K562 (cell line): ENCODE data around the gene COX5A. TPM values are rescaled to one million over a fixed set of nuclear protein-coding genes. Genes with fewer than 3 reads are reported as not detected.
A peak's percentile ranks its signal among the peaks of the same experiment; 100 is the strongest.

Experiments used
- EP400 ChIP-seq: fragments of 450-650 bp; IDR thresholded peaks from 2 replicates; pipeline ENCODE4 v1.6.1; 2017; ENCODE audit warnings: antibody characterized with exemption, mild to moderate bottlenecking, moderate library complexity
- ETS1 ChIP-seq: conservative IDR thresholded peaks from 2 replicates; pipeline ENCODE4 v1.6.1; 2011; ENCODE audit warnings: low read depth, mild to moderate bottlenecking, low read length; ENCODE audit not compliant: control insufficient read depth
- FOXA1 ChIP-seq: fragments of 450-650 bp; IDR thresholded peaks from 2 replicates; pipeline ENCODE4 v1.6.1; 2016; ENCODE audit warnings: mild to moderate bottlenecking, borderline replicate concordance
- KAT7 ChIP-seq: sonication (generic); formaldehyde crosslinking; IDR thresholded peaks from 2 replicates; pipeline ENCODE4 v1.8.0; 2022; ENCODE audit warnings: missing genetic modification reagents, mild to moderate bottlenecking, borderline replicate concordance
- POU5F1 ChIP-seq: fragments of 150-350 bp; IDR thresholded peaks from 2 replicates; pipeline ENCODE4 v1.6.1; 2014; ENCODE audit warnings: borderline replicate concordance, low read length, low read depth, mild to moderate bottlenecking; ENCODE audit not compliant: partially characterized antibody
- SAFB ChIP-seq: fragments of 200-400 bp; formaldehyde crosslinking; IDR thresholded peaks from 2 replicates; pipeline ENCODE4 v1.6.1; 2017; ENCODE audit warnings: low read depth, low read length, borderline replicate concordance
- SMC3 ChIP-seq: conservative IDR thresholded peaks from 2 replicates; pipeline ENCODE4 v1.6.1; 2011; ENCODE audit warnings: low read depth, low read length, improper control_type of control experiment; ENCODE audit not compliant: insufficient read depth
- ZKSCAN3 ChIP-seq: fragments of 250-450 bp; sonication (Bioruptor Pico); IDR thresholded peaks from 2 replicates; pipeline ENCODE4 v1.4.0; 2020
- ZNF224 ChIP-seq: sonication (generic); formaldehyde crosslinking; IDR thresholded peaks from 2 replicates; pipeline ENCODE4 v1.8.0; 2022; ENCODE audit warnings: mild to moderate bottlenecking, missing genetic modification reagents
- ZNF3 ChIP-seq: fragments of 250-450 bp; sonication (Bioruptor Pico); IDR thresholded peaks from 2 replicates; pipeline ENCODE4 v1.5.0; 2021; ENCODE audit warnings: mild to moderate bottlenecking, moderate library complexity
- polyA plus RNA-seq, 8 experiments: library from polyadenylated mRNA; depleted of rRNA in 4 of 8; stranded (reverse) in 5 of 8; unstranded in 3 of 8; fragments of >200 nt; fragmentation: Nextera tagmentation in 2 of 8; fragmentation: Illumina TruSeq in 1 of 8; extraction: Ambion mirVana in 2 of 8; extraction: Trizol in 1 of 8; gene quantifications; 2 replicates each; pipeline versions ENCODE4 v1.2.1 to v1.2.3, GENCODE V29; 2011 to 2014; ENCODE audit warnings: inconsistent platforms in 1 of 8, missing spikeins in 1 of 8
- total RNA-seq, 7 experiments: library from RNA; depleted of rRNA in 6 of 7; stranded (reverse); fragments of >200 nt in 6 of 7; fragmentation: Illumina TruSeq in 2 of 7; extraction: Trizol in 2 of 7; gene quantifications; 2 replicates each; pipeline versions ENCODE4 v1.2.1 to v1.2.3, GENCODE V29; 2011 to 2021; ENCODE audit warnings: low replicate concordance in 1 of 7
- TF ChIP-seq, protein P1 (sequence below): fragments of 450-650 bp; IDR thresholded peaks from 2 replicates; pipeline ENCODE4 v1.7.1; 2018; ENCODE audit warnings: mild to moderate bottlenecking, low read depth; ENCODE audit not compliant: partially characterized antibody
- TF ChIP-seq, protein P2 (sequence below): fragments of 200-800 bp; sonication (Bioruptor generic); IDR thresholded peaks from 2 replicates; pipeline ENCODE4 v1.6.1; 2017; ENCODE audit warnings: missing genetic modification characterization, missing compliant biosample characterization
- TF ChIP-seq, protein P3 (sequence below): fragments of 450-650 bp; IDR thresholded peaks from 2 replicates; pipeline ENCODE4 v1.6.1; 2017; ENCODE audit warnings: mild to moderate bottlenecking, moderate library complexity

The COX5A gene
- total and polyA plus RNA-seq, 9 of the 15 experiments (the other 6 are each of a cell fraction or from before 2014, with no cell fraction given): 86.8 to 553 (median 371) TPM

DNA sequence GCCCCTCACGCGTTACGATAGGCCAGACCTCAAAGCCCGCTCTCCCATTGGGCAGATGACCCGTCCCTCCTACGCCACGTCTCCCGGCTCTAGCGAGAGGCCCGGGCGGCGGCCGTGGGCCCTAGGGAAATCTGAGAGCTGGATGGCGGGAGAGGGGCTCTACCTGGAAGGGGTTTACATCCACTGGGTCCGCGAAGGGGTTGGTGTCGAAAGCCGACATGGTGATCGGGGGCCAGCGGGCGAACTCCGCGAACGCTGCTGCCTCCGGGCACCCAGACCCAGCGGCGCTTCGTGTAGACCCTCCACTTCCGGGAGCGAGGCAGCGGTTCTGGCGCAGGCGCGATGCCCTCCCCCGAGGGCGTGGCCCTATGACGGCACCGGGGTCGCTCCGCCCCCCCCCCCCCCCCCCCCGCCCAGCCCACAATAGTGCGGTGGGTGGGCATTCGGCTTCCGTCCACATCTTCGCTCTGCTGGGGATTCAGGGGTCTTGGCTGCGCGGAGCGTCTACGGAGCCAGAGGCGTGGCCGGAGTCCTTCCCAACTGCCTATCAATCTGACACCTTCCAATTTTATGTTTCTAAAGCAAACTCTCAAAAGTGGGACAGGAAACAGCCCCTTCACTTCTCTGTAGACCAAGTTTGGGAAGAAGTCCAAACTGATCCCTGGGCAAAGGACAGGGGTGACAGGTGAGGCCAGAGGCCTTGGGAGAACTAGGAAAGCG is 64.7 kb downstream of the COX5A start, which contains the start of gene SCAMP2 (continued):
- TF ChIP-seq SAFB: no peak
- TF ChIP-seq, protein P1, sequence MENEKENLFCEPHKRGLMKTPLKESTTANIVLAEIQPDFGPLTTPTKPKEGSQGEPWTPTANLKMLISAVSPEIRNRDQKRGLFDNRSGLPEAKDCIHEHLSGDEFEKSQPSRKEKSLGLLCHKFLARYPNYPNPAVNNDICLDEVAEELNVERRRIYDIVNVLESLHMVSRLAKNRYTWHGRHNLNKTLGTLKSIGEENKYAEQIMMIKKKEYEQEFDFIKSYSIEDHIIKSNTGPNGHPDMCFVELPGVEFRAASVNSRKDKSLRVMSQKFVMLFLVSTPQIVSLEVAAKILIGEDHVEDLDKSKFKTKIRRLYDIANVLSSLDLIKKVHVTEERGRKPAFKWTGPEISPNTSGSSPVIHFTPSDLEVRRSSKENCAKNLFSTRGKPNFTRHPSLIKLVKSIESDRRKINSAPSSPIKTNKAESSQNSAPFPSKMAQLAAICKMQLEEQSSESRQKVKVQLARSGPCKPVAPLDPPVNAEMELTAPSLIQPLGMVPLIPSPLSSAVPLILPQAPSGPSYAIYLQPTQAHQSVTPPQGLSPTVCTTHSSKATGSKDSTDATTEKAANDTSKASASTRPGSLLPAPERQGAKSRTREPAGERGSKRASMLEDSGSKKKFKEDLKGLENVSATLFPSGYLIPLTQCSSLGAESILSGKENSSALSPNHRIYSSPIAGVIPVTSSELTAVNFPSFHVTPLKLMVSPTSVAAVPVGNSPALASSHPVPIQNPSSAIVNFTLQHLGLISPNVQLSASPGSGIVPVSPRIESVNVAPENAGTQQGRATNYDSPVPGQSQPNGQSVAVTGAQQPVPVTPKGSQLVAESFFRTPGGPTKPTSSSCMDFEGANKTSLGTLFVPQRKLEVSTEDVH: peak; percentile 72
- TF ChIP-seq POU5F1: no peak
- TF ChIP-seq ETS1: no peak
- TF ChIP-seq ZNF3 (CRISPR knock-in tag): no peak
- no peak for TF ChIP-seq FOXA1
- TF ChIP-seq, protein P2, sequence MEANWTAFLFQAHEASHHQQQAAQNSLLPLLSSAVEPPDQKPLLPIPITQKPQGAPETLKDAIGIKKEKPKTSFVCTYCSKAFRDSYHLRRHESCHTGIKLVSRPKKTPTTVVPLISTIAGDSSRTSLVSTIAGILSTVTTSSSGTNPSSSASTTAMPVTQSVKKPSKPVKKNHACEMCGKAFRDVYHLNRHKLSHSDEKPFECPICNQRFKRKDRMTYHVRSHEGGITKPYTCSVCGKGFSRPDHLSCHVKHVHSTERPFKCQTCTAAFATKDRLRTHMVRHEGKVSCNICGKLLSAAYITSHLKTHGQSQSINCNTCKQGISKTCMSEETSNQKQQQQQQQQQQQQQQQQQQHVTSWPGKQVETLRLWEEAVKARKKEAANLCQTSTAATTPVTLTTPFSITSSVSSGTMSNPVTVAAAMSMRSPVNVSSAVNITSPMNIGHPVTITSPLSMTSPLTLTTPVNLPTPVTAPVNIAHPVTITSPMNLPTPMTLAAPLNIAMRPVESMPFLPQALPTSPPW: peak; percentile 100
- no peak for TF ChIP-seq SMC3
- TF ChIP-seq KAT7: peak; percentile 89
- no peak for TF ChIP-seq ZNF224 (CRISPR knock-in tag)
- peak; percentile 98 for TF ChIP-seq EP400
- TF ChIP-seq, protein P3, sequence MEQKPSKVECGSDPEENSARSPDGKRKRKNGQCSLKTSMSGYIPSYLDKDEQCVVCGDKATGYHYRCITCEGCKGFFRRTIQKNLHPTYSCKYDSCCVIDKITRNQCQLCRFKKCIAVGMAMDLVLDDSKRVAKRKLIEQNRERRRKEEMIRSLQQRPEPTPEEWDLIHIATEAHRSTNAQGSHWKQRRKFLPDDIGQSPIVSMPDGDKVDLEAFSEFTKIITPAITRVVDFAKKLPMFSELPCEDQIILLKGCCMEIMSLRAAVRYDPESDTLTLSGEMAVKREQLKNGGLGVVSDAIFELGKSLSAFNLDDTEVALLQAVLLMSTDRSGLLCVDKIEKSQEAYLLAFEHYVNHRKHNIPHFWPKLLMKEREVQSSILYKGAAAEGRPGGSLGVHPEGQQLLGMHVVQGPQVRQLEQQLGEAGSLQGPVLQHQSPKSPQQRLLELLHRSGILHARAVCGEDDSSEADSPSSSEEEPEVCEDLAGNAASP: no peak
- no peak for TF ChIP-seq ZKSCAN3 (CRISPR knock-in tag)
